ENCODE results near the gene HRH2.

GRCh38 chr5:175690586-175690985 lies 32.7 kb downstream of the HRH2 start:
- TF ChIP-seq POLR2A (IDR thresholded peaks at IDR 0.05; ENCODE audit: low read depth, low read length) = no peak
- no peak for TF ChIP-seq POLR2AphosphoS5 (IDR thresholded peaks at IDR 0.05; ENCODE audit: low read depth, low read length)
- no peak for TF ChIP-seq TAF1 (IDR thresholded peaks at IDR 0.05; ENCODE audit: borderline replicate concordance, low read depth, low read length)
